ENCODE data around the gene PRDM11.
"Not testable (repeated sequence)": the region's sequence is repeated elsewhere in the genome, so short reads cannot be mapped to it uniquely, and the experiment has no call there.

Gene PRDM11

DNA sequence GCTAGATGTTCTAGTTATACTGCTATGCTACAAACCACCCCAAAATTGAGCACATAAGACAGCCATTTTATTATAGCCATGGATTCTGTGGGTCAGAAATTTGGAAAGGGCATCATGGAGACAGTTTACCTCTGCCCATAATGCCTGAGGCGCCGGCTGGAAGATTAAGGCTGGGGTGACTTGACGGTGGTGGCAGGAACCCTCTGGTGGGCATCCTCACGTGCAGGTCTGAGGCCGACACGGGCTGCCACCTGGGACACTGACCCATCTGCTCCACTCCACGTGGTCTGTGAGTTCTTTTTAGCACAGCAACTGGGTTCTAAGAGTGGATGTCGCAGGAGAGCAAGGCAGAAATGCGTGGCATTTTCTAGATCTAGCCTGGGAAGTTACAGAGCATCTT lies 40.0 kb upstream of the PRDM11 start:
- Histone ChIP-seq H3K4me3 (ENCODE audit: low read length) (no peak overlapping the region), H3K27me3 (ENCODE audit: insufficient read depth, low read length) (peaks cover 8% of the 10 kb centered on the region; the same call in 1 of the 2 replicates), H3K27ac (ENCODE audit: low read length) (no peak overlapping the region), H3K9ac (ENCODE audit: low read depth, low read length) (no peak overlapping the region), H3K4me1 (ENCODE audit: insufficient read depth, low read length) (no peaks in the 10 kb centered on the region), H3K36me3 (ENCODE audit: insufficient read depth, low read depth, low read length) (no peaks in the 10 kb centered on the region), H3K9me3 (ENCODE audit: insufficient read depth, low read depth, low read length) (no peaks in the 10 kb centered on the region)

DNA sequence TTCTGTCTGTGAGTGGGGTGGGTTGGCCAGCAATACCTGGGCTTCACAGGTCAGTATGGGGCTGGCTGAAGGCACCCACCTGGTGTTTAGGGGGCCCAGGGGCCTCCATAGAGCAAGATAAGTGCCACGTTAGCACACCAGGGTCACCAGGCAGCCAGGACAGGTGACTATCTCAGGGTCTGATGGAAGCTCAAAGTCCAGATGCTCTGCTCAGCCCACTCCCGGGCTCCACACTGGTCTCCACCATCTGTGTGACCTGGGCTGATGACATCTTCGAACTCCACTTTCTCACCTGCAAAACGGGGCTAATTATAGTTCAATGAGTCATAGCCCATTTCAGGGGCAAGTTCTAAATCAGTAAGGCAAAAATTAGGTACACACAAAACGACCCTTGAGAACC lies 39.4 kb upstream of the PRDM11 start:
- H3K36me3 ChIP-seq (ENCODE audit: insufficient read depth, low read depth, low read length) = no peaks in the 10 kb centered on the region
- no peak overlapping the region for H3K4me3 ChIP-seq (ENCODE audit: low read length)
- no peaks in the 10 kb centered on the region for H3K9me3 ChIP-seq (ENCODE audit: insufficient read depth, low read depth, low read length)
- peaks cover 8% of the 10 kb centered on the region; the same call in 1 of the 2 replicates for H3K27me3 ChIP-seq (ENCODE audit: insufficient read depth, low read length)
- H3K4me1 ChIP-seq (ENCODE audit: insufficient read depth, low read length) = no peaks in the 10 kb centered on the region
- H3K27ac ChIP-seq (ENCODE audit: low read length) = no peak overlapping the region
- H3K9ac ChIP-seq (ENCODE audit: low read depth, low read length) = no peak overlapping the region

DNA sequence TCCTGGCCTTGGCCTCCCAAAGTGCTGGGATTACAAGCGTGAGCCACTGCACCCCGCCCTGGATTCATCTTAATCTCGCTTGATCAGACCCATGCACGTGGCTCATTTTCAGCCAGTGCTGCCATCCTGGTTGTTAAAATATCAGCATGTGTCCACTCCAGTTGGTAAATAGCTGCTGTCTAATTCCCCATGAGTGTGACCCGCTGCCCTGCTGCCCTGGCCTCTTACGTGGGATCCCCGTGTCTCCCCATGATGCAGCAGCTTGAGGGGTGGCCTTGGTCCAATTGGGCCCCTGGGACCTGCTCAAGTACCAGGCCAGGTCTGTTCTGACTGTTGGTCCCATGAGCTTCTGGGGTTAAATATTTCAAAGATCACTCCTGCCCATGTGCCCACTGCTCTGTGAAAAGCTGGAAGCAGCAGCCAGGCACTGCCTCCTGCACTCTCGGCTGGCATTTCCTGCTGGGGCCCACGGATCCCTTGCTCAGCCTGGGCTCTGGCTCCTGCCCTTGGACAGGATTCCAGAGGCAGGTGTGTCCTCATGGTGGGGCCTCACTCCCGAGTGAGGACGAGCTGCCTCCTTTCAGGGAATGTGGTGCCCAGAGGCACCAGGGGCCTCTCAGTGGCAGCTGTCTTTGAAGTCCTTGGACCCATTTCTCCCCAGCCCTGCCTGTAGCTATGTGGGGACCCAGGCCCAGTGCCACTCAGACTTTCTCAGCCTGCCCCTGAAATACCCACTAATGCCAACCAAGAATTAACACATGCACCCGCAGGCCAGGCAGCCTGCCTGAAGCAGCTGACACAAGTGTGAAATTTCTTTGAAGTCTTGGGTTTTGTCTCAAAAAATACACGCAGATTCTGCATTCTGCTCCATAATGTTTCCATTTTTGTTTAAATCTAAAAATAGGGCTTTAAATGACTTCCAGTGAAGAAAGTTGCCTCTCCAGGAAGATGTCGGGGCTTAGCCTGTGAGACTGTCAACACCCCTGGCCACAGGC lies 38.1 kb upstream of the PRDM11 start:
- H3K36me3 ChIP-seq (ENCODE audit: insufficient read depth, low read depth, low read length) = no peaks in the 10 kb centered on the region
- H3K4me1 ChIP-seq (ENCODE audit: insufficient read depth, low read length) = no peaks in the 10 kb centered on the region

DNA sequence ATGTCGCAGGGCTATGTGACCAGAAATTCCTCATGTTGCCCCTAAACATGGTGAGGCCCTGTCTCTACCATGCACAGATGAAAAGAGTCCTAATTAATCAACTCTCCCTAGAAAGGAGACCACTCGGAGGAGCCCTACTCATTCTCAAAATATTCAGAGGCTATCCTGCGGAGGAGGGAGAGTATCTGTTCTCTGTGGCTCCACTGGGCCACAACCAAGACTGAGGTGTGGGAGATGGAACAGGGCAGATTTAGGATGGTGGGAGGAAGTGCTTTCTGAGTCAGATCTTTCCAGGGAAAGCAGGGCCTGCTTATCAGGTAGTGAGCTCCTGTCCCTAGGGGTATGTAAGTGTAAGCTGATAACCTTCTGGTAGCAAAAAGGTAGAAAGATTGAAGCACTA lies 37.0 kb upstream of the PRDM11 start:
- no peaks in the 10 kb centered on the region for H3K4me1 ChIP-seq (ENCODE audit: insufficient read depth, low read length)
- no peaks in the 10 kb centered on the region for H3K36me3 ChIP-seq (ENCODE audit: insufficient read depth, low read depth, low read length)
- no peak overlapping the region for H3K9ac ChIP-seq (ENCODE audit: low read depth, low read length)
- no peak overlapping the region for H3K4me3 ChIP-seq (ENCODE audit: low read length)
- H3K27me3 ChIP-seq (ENCODE audit: insufficient read depth, low read length) = peaks cover 8% of the 10 kb centered on the region; the same call in 1 of the 2 replicates
- H3K9me3 ChIP-seq (ENCODE audit: insufficient read depth, low read depth, low read length) = no peaks in the 10 kb centered on the region
- H3K27ac ChIP-seq (ENCODE audit: low read length) = no peak overlapping the region

More for the DNA sequence above, 38.1 kb upstream of the PRDM11 start:
- H3K27ac ChIP-seq (ENCODE audit: low read length) = no peak overlapping the region
- H3K27me3 ChIP-seq (ENCODE audit: insufficient read depth, low read length) = peaks cover 8% of the 10 kb centered on the region; the same call in 1 of the 2 replicates
- no peak overlapping the region for H3K9ac ChIP-seq (ENCODE audit: low read depth, low read length)
- H3K4me3 ChIP-seq (ENCODE audit: low read length) = no peak overlapping the region
- no peaks in the 10 kb centered on the region for H3K9me3 ChIP-seq (ENCODE audit: insufficient read depth, low read depth, low read length)

DNA sequence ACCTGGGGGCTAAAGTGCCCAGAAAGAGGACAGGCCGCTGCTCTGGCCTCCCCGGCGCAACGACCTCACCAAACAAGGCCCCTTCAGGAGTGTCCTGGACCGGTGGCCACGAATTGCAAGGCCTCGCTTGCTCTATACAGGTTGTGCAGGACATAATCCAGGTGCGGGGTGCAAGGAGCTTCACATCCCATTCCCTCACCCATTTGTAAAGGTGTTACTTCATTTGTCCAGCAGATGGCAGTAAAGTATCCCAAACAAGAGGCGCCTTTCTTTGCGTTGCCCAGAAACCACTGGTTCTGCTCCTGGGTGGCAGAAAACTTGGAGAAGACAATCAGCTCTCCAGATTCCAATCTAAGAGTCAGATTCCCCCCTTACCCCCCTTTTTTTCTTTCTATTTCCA lies 35.9 kb upstream of the PRDM11 start:
- Histone ChIP-seq H3K4me3 (ENCODE audit: low read length) (no peak overlapping the region), H3K9ac (ENCODE audit: low read depth, low read length) (no peak overlapping the region), H3K9me3 (ENCODE audit: insufficient read depth, low read depth, low read length) (no peaks in the 10 kb centered on the region), H3K4me1 (ENCODE audit: insufficient read depth, low read length) (no peaks in the 10 kb centered on the region), H3K27ac (ENCODE audit: low read length) (no peak overlapping the region), H3K36me3 (ENCODE audit: insufficient read depth, low read depth, low read length) (no peaks in the 10 kb centered on the region), H3K27me3 (ENCODE audit: insufficient read depth, low read length) (peaks cover 8% of the 10 kb centered on the region; the same call in 1 of the 2 replicates)

DNA sequence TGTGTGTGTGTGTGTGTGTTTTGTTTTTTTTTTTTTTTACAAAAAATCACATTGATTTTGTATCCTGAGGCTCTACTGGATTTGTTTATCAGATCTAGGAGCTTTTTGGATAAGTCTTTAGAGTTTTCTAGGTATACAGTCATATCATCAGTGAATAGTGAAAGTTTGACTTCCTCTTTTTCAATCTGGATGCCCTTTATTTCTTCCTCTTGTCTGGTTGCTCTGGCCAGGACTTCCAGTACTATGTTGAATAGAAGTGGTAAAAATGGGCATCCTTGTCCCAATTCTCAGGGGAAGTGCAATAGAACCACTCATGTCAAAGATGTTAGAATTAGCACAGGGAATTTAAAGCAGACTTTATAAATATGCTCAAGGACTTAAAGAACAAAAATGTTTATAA lies 32.6 kb upstream of the PRDM11 start:
- H3K4me3 ChIP-seq (ENCODE audit: low read length) = no peak overlapping the region
- no peak overlapping the region for H3K9ac ChIP-seq (ENCODE audit: low read depth, low read length)
- H3K36me3 ChIP-seq (ENCODE audit: insufficient read depth, low read depth, low read length) = no peaks in the 10 kb centered on the region
- H3K27ac ChIP-seq (ENCODE audit: low read length) = no peak overlapping the region
- H3K27me3 ChIP-seq (ENCODE audit: insufficient read depth, low read length) = peaks cover 8% of the 10 kb centered on the region; the same call in 1 of the 2 replicates
- no peaks in the 10 kb centered on the region for H3K9me3 ChIP-seq (ENCODE audit: insufficient read depth, low read depth, low read length)
- H3K4me1 ChIP-seq (ENCODE audit: insufficient read depth, low read length) = no peaks in the 10 kb centered on the region

DNA sequence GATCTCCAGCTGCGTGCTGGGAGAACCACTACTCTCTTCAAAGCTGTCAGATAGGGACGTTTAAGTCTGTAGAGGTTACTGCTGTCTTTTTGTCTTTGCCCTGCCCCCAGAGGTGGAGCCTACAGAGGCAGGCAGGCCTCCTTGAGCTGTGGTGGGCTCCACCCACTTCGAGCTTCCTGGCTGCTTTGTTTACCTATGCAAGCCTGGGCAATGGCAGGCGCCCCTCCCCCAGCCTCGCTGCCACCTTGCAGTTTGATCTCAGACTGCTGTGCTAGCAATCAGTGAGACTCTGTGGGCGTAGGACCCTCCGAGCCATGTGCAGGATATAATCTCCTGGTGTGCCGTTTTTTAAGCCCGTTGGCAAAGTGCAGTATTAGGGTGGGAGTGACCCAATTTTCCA lies 18.6 kb upstream of the PRDM11 start:
- peaks cover 18% of the 10 kb centered on the region for H3K9me3 ChIP-seq (ENCODE audit: insufficient read depth, low read depth, low read length)
- H3K4me3 ChIP-seq (ENCODE audit: low read length); H3K27me3 ChIP-seq (ENCODE audit: insufficient read depth, low read length); H3K9ac ChIP-seq (ENCODE audit: low read depth, low read length); H3K4me1 ChIP-seq (ENCODE audit: insufficient read depth, low read length); H3K27ac ChIP-seq (ENCODE audit: low read length); H3K36me3 ChIP-seq (ENCODE audit: insufficient read depth, low read depth, low read length): not testable (repeated sequence)

DNA sequence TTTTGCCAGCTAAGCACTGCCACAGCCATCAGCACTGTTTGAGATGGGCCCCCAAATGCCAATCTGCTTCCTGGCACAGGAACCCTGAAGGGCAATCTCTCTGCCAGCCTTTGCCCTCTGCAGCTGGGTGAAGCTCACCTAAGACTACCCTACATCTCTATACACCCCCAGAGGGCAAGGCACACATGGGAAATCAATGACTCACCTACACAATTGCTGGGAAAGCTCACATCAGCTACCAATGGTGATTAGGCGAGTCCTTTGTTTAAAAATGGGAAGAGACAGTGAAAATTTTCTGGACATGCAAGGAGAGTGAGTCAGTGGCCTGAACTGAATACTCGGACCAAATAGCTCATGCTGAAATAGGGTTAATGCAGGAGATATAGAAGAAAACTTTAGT lies 12.6 kb upstream of the PRDM11 start:
- Histone ChIP-seq H3K4me3 (ENCODE audit: low read length) (no peak overlapping the region), H3K27me3 (ENCODE audit: insufficient read depth, low read length) (peaks cover 26% of the 10 kb centered on the region), H3K9me3 (ENCODE audit: insufficient read depth, low read depth, low read length) (peaks cover 12% of the 10 kb centered on the region), H3K27ac (ENCODE audit: low read length) (no peak overlapping the region), H3K4me1 (ENCODE audit: insufficient read depth, low read length) (no peaks in the 10 kb centered on the region), H3K9ac (ENCODE audit: low read depth, low read length) (no peak overlapping the region), H3K36me3 (ENCODE audit: insufficient read depth, low read depth, low read length) (no peaks in the 10 kb centered on the region)

DNA sequence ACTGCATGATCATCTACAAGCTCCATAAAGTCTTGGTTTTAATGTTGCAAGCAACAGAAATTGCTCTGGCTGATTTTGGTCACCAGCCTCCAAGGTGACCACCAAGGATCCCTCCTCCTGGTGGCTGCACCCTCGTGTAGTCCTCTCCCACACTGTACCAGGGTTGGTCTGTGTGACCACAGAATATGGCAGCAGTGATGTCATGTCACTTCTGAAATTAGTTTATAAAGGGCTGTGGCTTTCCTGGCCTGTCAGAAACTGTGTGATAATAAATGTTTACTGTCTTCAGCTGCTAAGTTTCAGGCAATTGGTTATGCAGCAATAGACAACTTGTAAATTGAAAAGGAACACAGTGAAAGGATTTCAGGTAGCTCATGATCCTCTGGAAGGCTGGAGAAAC lies 5.3 kb upstream of the PRDM11 start:
- H3K4me3 ChIP-seq (ENCODE audit: low read length) = no peak overlapping the region
- no peaks in the 10 kb centered on the region for H3K9me3 ChIP-seq (ENCODE audit: insufficient read depth, low read depth, low read length)
- H3K4me1 ChIP-seq (ENCODE audit: insufficient read depth, low read length) = 0 out of 2 replicates have a peak, but pooled peaks cover 6% of the 10 kb centered on the region
- no peak overlapping the region for H3K9ac ChIP-seq (ENCODE audit: low read depth, low read length)
- H3K27me3 ChIP-seq (ENCODE audit: insufficient read depth, low read length) = peaks cover 73% of the 10 kb centered on the region
- H3K36me3 ChIP-seq (ENCODE audit: insufficient read depth, low read depth, low read length) = no peaks in the 10 kb centered on the region
- H3K27ac ChIP-seq (ENCODE audit: low read length) = no peak overlapping the region

DNA sequence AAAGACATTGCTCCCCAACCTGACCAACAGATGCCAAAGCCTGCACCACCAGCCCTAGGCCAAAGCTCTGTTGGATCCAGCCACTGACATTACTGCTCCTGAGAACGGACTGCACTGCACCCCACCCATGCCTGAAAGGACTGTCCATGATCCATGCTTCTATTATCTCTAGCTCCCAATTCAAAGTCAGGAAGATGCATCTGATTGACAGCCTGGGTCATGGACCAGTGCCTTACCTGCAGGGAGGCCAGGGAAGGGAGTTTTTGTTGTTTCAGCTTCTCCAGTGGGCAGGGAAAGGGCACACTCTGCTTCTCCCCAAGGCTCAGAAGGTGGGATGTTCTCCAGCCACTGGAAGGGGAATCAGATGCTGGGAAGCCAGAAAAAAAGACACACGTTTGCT lies 4.8 kb upstream of the PRDM11 start:
- H3K27ac ChIP-seq (ENCODE audit: low read length) = no peak overlapping the region
- 0 out of 2 replicates have a peak, but pooled peaks cover 6% of the 10 kb centered on the region for H3K4me1 ChIP-seq (ENCODE audit: insufficient read depth, low read length)
- peaks cover 73% of the 10 kb centered on the region for H3K27me3 ChIP-seq (ENCODE audit: insufficient read depth, low read length)
- no peak overlapping the region for H3K9ac ChIP-seq (ENCODE audit: low read depth, low read length)
- H3K9me3 ChIP-seq (ENCODE audit: insufficient read depth, low read depth, low read length) = no peaks in the 10 kb centered on the region
- H3K36me3 ChIP-seq (ENCODE audit: insufficient read depth, low read depth, low read length) = no peaks in the 10 kb centered on the region
- no peak overlapping the region for H3K4me3 ChIP-seq (ENCODE audit: low read length)

DNA sequence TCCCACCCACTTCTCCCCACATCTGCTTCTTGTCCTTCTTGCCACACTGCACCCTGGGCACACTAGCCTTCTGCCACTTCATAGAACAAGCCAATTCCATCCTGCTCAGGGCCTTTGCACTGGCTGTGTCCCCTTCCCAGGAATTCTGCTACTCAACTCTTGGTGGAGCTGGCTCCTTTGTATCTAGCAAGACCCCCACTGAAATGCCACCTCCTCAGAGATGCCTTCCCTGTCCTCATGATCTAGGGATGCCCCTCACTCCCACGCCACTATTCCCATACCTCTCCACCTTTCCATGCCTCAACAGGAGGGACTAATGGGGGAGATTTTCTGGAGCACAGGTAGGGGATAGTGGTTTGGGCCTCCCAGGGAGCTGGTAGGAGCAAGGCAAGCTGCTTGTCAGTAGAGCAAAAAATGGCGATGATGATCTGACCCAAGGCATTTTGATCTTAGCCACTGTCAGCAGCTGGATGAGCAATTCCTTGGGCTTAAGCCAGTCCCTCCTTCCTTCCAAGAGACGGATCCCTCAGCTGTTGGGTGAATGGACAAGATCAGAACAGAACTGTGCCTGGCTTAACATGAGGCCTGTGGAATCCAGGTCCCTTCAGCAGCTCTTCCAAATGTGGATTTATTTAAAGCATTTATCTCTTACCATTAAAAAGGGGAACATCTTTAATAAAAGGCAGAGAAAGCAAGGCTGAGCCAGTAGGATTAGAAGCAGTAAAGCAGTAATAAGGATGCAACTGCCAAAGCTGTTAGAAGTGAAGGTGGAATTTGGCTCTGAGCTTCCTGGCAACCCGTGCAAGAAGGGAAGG lies 4.0 kb upstream of the PRDM11 start:
- no peaks in the 10 kb centered on the region for H3K36me3 ChIP-seq (ENCODE audit: insufficient read depth, low read depth, low read length)
- peaks cover 73% of the 10 kb centered on the region for H3K27me3 ChIP-seq (ENCODE audit: insufficient read depth, low read length)
- no peaks in the 10 kb centered on the region for H3K9me3 ChIP-seq (ENCODE audit: insufficient read depth, low read depth, low read length)
- 0 out of 2 replicates have a peak, but pooled peaks cover 6% of the 10 kb centered on the region for H3K4me1 ChIP-seq (ENCODE audit: insufficient read depth, low read length)
- H3K9ac ChIP-seq (ENCODE audit: low read depth, low read length) = no peak overlapping the region
- H3K27ac ChIP-seq (ENCODE audit: low read length) = no peak overlapping the region
- no peak overlapping the region for H3K4me3 ChIP-seq (ENCODE audit: low read length)

Measured in iPS-20b (cell line).